ENCODE measurements around the gene ADPGK.

The ADPGK gene

GRCh38 chr15:72751751-72752455, 31.7 kb downstream of the ADPGK start:
- Histone ChIP-seq H3K36me3 (ENCODE audit: low read depth) (peaks cover 57% of the 10 kb centered on the region), H3K27ac (ENCODE audit: poor library complexity, severe bottlenecking) (no peak overlapping the region), H3K9me3 (ENCODE audit: severe bottlenecking) (no peaks in the 10 kb centered on the region), H3K27me3 (ENCODE audit: insufficient read depth, poor library complexity, severe bottlenecking) (no peaks in the 10 kb centered on the region), H3K4me3 (ENCODE audit: severe bottlenecking) (no peak overlapping the region), H3K4me1 (ENCODE audit: insufficient read depth, poor library complexity, severe bottlenecking) (no peaks in the 10 kb centered on the region)
- DNase-seq (ENCODE audit: low spot score) = no peak
- TF ChIP-seq CTCF (IDR thresholded peaks at IDR 0.05; ENCODE audit: poor library complexity, severe bottlenecking) = no peak
- no peak for ATAC-seq (ENCODE audit: low read depth)

GRCh38 chr15:72749700-72750099, 33.9 kb downstream of the ADPGK start:
- Histone ChIP-seq H3K4me1 (ENCODE audit: insufficient read depth, poor library complexity, severe bottlenecking) (no peaks in the 10 kb centered on the region), H3K36me3 (ENCODE audit: low read depth) (peaks cover 38% of the 10 kb centered on the region), H3K9me3 (ENCODE audit: severe bottlenecking) (no peaks in the 10 kb centered on the region), H3K27ac (ENCODE audit: poor library complexity, severe bottlenecking) (no peak overlapping the region), H3K27me3 (ENCODE audit: insufficient read depth, poor library complexity, severe bottlenecking) (no peaks in the 10 kb centered on the region), H3K4me3 (ENCODE audit: severe bottlenecking) (no peak overlapping the region)
- ATAC-seq (ENCODE audit: low read depth) (no peak), DNase-seq (ENCODE audit: low spot score) (no peak)
- no peak for TF ChIP-seq CTCF (IDR thresholded peaks at IDR 0.05; ENCODE audit: poor library complexity, severe bottlenecking)

- peaks cover 67% of the 10 kb centered on the region for H3K36me3 ChIP-seq (ENCODE audit: low read depth)
- TF ChIP-seq CTCF (IDR thresholded peaks at IDR 0.05; ENCODE audit: poor library complexity, severe bottlenecking) = no peak
- DNase-seq (ENCODE audit: low spot score) = no peak
- no peak overlapping the region for H3K27ac ChIP-seq (ENCODE audit: poor library complexity, severe bottlenecking)
- H3K4me1 ChIP-seq (ENCODE audit: insufficient read depth, poor library complexity, severe bottlenecking) = no peaks in the 10 kb centered on the region
- ATAC-seq (ENCODE audit: low read depth) = no peak
- no peaks in the 10 kb centered on the region for H3K27me3 ChIP-seq (ENCODE audit: insufficient read depth, poor library complexity, severe bottlenecking)
- no peak overlapping the region for H3K4me3 ChIP-seq (ENCODE audit: severe bottlenecking)
- no peaks in the 10 kb centered on the region for H3K9me3 ChIP-seq (ENCODE audit: severe bottlenecking)
Measured at GRCh38 chr15:72740219-72740618, 43.3 kb downstream of the ADPGK start.

GRCh38 chr15:72737723-72738122, 45.8 kb downstream of the ADPGK start:
- Histone ChIP-seq H3K4me3 (ENCODE audit: severe bottlenecking) (no peak overlapping the region), H3K4me1 (ENCODE audit: insufficient read depth, poor library complexity, severe bottlenecking) (no peaks in the 10 kb centered on the region), H3K36me3 (ENCODE audit: low read depth) (peaks cover 64% of the 10 kb centered on the region), H3K9me3 (ENCODE audit: severe bottlenecking) (no peaks in the 10 kb centered on the region), H3K27me3 (ENCODE audit: insufficient read depth, poor library complexity, severe bottlenecking) (no peaks in the 10 kb centered on the region), H3K27ac (ENCODE audit: poor library complexity, severe bottlenecking) (no peak overlapping the region)
- no peak for DNase-seq (ENCODE audit: low spot score)
- no peak for TF ChIP-seq CTCF (IDR thresholded peaks at IDR 0.05; ENCODE audit: poor library complexity, severe bottlenecking)
- ATAC-seq (ENCODE audit: low read depth) = no peak

DNA sequence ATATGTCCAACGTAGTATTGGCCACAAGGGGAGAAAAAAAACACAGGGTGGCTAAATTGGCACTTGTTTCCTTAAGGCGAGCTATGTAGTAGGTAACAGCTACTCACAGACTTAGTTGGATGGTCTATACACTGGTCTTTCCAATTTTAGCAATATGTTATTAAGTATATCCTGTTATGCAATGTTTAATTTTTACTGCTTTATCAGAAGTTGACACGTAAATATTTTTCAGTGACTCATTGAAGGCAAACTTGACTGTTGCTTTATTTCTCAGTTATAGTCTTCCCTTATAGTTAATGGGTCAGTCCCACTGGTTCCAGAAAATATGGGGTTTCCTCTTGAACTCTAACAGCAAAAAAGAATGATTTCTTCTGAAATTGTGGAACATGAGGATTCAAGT, 46.5 kb downstream of the ADPGK start:
- no peak for ATAC-seq (ENCODE audit: low read depth)
- Histone ChIP-seq H3K27ac (ENCODE audit: poor library complexity, severe bottlenecking) (no peak overlapping the region), H3K4me3 (ENCODE audit: severe bottlenecking) (no peak overlapping the region), H3K27me3 (ENCODE audit: insufficient read depth, poor library complexity, severe bottlenecking) (no peaks in the 10 kb centered on the region), H3K9me3 (ENCODE audit: severe bottlenecking) (no peaks in the 10 kb centered on the region), H3K4me1 (ENCODE audit: insufficient read depth, poor library complexity, severe bottlenecking) (no peaks in the 10 kb centered on the region), H3K36me3 (ENCODE audit: low read depth) (peaks cover 62% of the 10 kb centered on the region)
- no peak for TF ChIP-seq CTCF (IDR thresholded peaks at IDR 0.05; ENCODE audit: poor library complexity, severe bottlenecking)
- no peak for DNase-seq (ENCODE audit: low spot score)
